Measurements from ENCODE around the gene GPATCH2L.

Gene GPATCH2L

DNA sequence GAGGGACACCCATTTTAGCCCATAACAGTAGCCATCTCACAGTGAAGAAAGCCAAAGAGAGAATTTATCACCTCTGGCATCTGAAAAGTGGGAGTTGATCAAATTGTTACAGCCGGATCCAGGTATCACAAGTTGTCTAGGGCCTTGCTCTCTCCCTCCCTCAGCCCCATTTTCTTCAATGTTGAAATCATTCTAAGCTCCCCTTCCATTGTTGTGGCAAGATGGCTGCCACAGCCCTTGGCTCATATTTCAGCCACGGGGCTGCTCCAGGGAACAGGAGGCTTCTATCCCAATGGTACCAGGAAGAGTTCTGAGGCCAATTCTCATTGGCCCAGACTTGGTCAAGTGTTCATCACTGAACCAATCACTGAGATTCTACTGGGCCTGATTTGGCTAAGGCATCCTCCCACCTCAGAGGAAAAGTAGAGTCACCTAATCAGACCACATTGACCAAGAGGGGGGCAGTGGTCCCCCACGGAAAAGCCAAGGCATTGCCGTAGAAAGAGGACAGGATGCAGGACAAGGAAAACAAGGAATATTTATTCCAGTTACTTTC is 106.2 kb downstream of the GPATCH2L start:
- no peak for DNase-seq (ENCODE audit: low spot score)

DNA sequence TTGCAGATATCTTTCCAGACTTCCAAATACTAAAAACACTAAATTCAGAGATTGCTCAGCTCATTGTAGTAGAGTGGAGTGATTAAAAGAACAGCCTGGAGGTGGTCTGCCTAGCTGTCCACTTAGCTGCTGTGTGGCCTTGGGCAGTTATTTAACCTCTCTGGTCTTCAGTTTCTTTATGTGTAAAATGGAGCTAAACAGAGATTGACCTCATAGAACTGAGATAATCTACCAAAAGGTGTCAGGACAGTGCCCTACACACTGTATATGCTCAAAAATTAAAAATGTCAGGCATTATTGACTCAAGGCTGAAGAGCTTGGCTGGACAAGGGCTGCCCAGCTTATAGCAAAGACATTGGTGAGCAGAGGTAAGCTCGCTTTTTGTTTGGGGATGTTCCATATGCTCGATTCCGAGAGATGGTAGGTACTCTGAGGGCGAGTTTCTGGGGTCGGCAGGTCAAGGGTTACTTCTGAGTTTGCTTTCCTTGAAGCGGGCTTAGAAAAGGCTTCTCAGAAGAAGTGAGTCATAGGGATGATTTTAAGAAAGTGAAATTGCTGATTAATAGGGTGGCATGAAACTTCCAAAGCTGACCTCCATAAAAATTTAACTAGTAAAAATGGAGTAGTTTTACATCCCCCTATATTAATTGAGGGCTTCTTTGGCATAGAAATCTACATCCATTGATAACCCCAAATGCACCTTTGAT is 107.5 kb downstream of the GPATCH2L start:
- no peak for DNase-seq (ENCODE audit: low spot score)

DNA sequence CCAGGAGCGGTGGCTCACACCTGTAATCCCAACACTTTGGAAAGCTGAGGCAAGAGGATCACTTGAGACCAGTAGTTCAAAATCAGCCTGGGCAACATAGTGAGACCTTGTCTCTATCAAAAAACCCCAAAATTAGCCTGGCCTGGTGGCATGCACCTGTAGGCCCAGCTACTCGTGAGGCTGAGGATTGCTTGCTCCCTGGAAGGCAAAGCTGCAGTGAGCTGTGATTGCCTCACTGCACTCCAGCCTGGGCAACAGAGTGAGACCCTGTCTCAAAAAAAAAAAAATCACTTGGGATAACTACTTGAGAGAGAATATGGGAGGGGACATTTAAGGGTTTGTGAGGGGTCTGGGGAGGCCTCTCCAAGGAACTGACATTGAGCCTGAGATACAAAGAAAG is 109.0 kb downstream of the GPATCH2L start:
- DNase-seq (ENCODE audit: low spot score) = no peak

DNA sequence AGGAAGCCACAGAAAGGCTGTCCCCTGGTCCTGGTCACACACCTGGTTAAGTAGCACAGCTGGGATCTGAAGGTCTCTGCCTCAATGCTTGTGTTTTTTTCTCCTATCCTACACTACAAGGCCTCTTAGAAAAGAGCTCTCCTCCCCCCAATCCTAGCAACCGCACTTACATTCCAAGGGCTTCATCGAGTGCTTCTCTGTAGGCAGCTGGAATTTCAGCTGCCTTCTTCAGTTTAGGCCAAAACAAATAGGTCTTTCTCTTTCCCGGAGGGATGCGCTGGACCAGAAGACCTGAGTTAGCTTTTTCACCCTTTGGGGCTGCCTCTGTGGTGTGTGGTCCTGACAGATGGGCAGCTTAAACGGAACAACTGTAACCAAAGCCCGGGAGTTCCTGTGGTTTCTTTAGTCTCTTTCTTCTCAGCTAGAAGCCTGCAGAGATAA is 109.7 kb downstream of the GPATCH2L start:
- DNase-seq (ENCODE audit: low spot score) = no peak

DNA sequence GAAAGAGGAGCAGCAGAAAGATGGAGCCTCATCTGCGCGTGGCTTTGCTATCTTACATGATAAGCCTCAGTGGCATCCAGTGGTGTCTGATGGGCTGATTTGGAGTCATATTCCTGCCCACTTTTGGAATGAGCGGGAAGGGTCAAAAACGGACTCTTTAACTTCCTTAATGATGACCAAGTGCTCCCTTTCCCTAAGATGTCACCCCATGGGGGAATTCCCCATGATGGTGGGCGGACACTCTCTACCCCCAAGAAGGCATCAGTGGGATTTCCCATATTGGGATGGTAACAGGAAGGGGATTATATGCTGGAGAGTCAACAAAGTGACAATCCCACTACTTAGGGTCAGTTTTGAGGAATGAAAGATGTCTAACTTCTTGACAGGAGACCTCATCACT is 110.9 kb downstream of the GPATCH2L start:
- DNase-seq (ENCODE audit: low spot score) = no peak
